GM18868 (cell line): ENCODE results near the gene L3MBTL2.
"Not testable (repeated sequence)": the region's sequence is repeated elsewhere in the genome, so short reads cannot be mapped to it uniquely, and the experiment has no call there.

Experiments
- ATAC-seq: cut with Tn5 transposase; IDR thresholded peaks from one replicate; pipeline ENCODE4 v1.9.1; 2021; ENCODE audit warnings: mild to moderate bottlenecking, moderate library complexity; ENCODE audit not compliant: unreplicated experiment

Gene L3MBTL2

GRCh38 chr22:41240377-41241132 lies 35.4 kb downstream of the L3MBTL2 start, which contains the start of gene CHADL:
CHADL (minus strand) TSS chr22:41240931; CDS start chr22:41240881, 50 bp downstream.
- no peak for ATAC-seq

- no peak for ATAC-seq
Measured at GRCh38 chr22:41241133-41241676, 36.1 kb downstream of the L3MBTL2 start.

GRCh38 chr22:41242396-41243117 lies 37.4 kb downstream of the L3MBTL2 start:
- ATAC-seq: no peak

- no peak for ATAC-seq
Measured at GRCh38 chr22:41243361-41243760, 38.2 kb downstream of the L3MBTL2 start.

- ATAC-seq: no peak
Measured at GRCh38 chr22:41245917-41246499, 40.9 kb downstream of the L3MBTL2 start.

GRCh38 chr22:41247703-41248102 lies 42.6 kb downstream of the L3MBTL2 start:
- no peak for ATAC-seq

GRCh38 chr22:41248314-41248713 lies 43.2 kb downstream of the L3MBTL2 start:
- ATAC-seq: no peak

GRCh38 chr22:41248758-41249157 lies 43.6 kb downstream of the L3MBTL2 start:
- ATAC-seq: no peak

- ATAC-seq: no peak
Measured at GRCh38 chr22:41249442-41249841, 44.3 kb downstream of the L3MBTL2 start.

- ATAC-seq: no peak
Measured at GRCh38 chr22:41250127-41250526, 45.0 kb downstream of the L3MBTL2 start.

- ATAC-seq: no peak
Measured at GRCh38 chr22:41252365-41252764, 47.3 kb downstream of the L3MBTL2 start.

GRCh38 chr22:41254230-41254629 lies 49.1 kb downstream of the L3MBTL2 start:
- no peak for ATAC-seq

- ATAC-seq: no peak
Measured at GRCh38 chr22:41256254-41257253, 51.4 kb downstream of the L3MBTL2 start.

- no peak for ATAC-seq
Measured at GRCh38 chr22:41257696-41258095, 52.6 kb downstream of the L3MBTL2 start.

- not testable (repeated sequence) for ATAC-seq
Measured at GRCh38 chr22:41259756-41260155, 54.6 kb downstream of the L3MBTL2 start.

- no peak for ATAC-seq
Measured at GRCh38 chr22:41260871-41261270, 55.8 kb downstream of the L3MBTL2 start.

GRCh38 chr22:41261541-41262249 lies 56.6 kb downstream of the L3MBTL2 start:
- no peak for ATAC-seq

- ATAC-seq: no peak
Measured at GRCh38 chr22:41262250-41262765, 57.2 kb downstream of the L3MBTL2 start.

- ATAC-seq: no peak
Measured at GRCh38 chr22:41263704-41264103, 58.6 kb downstream of the L3MBTL2 start.
